HCT116 (cell line): Measurements from ENCODE around the gene SPATA17. TPM values are rescaled to one million over a fixed set of nuclear protein-coding genes. Genes with fewer than 3 reads are reported as not detected.

Source experiments
- ATAC-seq: fragments of 200-7000 bp; cut with Tn5 transposase; 2 replicates; pipeline ENCODE4 v1.9.1; 2020; ENCODE audit warnings: mild to moderate bottlenecking, moderate library complexity
- BruUV-seq: library from RNA; stranded (reverse); fragments of 400-500 nt; replicated peaks from 2 replicates; lab custom pipeline; 2021; lab: Mats Ljungman, UMichigan
- CTCF ChIA-PET: fragments of 300-600 bp; sonication (Branson Sonifier 250); formaldehyde crosslinking; loops from one replicate; lab custom pipeline; 2021; ENCODE audit warnings: antibody characterized with exemption; lab: Charles Lee
- POLR2A ChIA-PET: fragments of 300-600, 350-600 bp; sonication (Branson Sonifier 250); formaldehyde crosslinking; loops from one replicate; lab custom pipeline; 2021; ENCODE audit warnings: antibody characterized with exemption; lab: Charles Lee
- RAD21 ChIA-PET, 2 experiments: fragments of 300-600 bp; sonication (Branson Sonifier 250); formaldehyde crosslinking; loops; one replicate each; lab custom pipeline; 2023; ENCODE audit warnings: low total read pairs in 2 of 2; ENCODE audit not compliant: uncharacterized antibody in 2 of 2, unreplicated experiment in 2 of 2, low non-redundant PET in 1 of 2; lab: Charles Lee
- DNase-seq: peaks from one replicate; pipeline ENCODE4 v3.0.0-alpha.2; 2010; ENCODE audit warnings: low read depth, low spot score
- H2AFZ ChIP-seq: fragments of 200-600 bp; shearing (Covaris generic), sonication (generic); 2 replicates; pipeline ENCODE4 v1.6.1; 2017; ENCODE audit warnings: low read depth, mixed run types, mixed read lengths, antibody characterized with exemption, low read length; ENCODE audit not compliant: poor library complexity, severe bottlenecking
- H3K27ac ChIP-seq: 2 replicates; pipeline ENCODE4 v1.5.1; 2012; ENCODE audit warnings: low read depth, low read length
- H3K27me3 ChIP-seq: fragments of 200-600 bp; sonication (generic); 2 replicates; pipeline ENCODE4 v1.6.1; 2016; ENCODE audit warnings: mixed run types, low read length, mixed read lengths; ENCODE audit not compliant: insufficient read depth
- H3K36me3 ChIP-seq, 2 experiments: fragments of 200-500 bp in 1 of 2; fragments of 200-600 bp in 1 of 2; sonication (Bioruptor generic) in 1 of 2; sonication (generic) in 1 of 2; 2 replicates each; pipeline versions ENCODE4 v1.5.1 to v1.6.1; 2014 to 2016; ENCODE audit warnings: low read length in 2 of 2, inconsistent platforms in 1 of 2, mixed read lengths in 1 of 2, mixed run types in 1 of 2; ENCODE audit not compliant: insufficient read depth in 2 of 2, control insufficient read depth in 1 of 2
- H3K4me1 ChIP-seq, 2 experiments: fragments of 200-600 bp in 1 of 2; sonication (generic) in 1 of 2; 2 replicates each; pipeline versions ENCODE4 v1.5.1 to v1.6.1; 2012 to 2017; ENCODE audit warnings: low read length in 2 of 2, inconsistent platforms in 1 of 2, mild to moderate bottlenecking in 1 of 2, mixed read lengths in 1 of 2, mixed run types in 1 of 2, moderate library complexity in 1 of 2; ENCODE audit not compliant: insufficient read depth in 2 of 2, control insufficient read depth in 1 of 2
- H3K4me2 ChIP-seq: fragments of 200-600 bp; sonication (generic); 2 replicates; pipeline ENCODE4 v1.6.1; 2017; ENCODE audit warnings: mixed run types, low read length, mixed read lengths
- H3K4me3 ChIP-seq, 2 experiments: fragments of 200-600 bp in 1 of 2; sonication (generic) in 1 of 2; replicated peaks in 1 of 2; 2 replicates each; pipeline ENCODE4 v1.5.1; 2011 to 2016; ENCODE audit warnings: low read length in 2 of 2, control low read depth in 1 of 2, low read depth in 1 of 2, mild to moderate bottlenecking in 1 of 2, mixed read lengths in 1 of 2, mixed run types in 1 of 2
- H3K79me2 ChIP-seq: fragments of 200-600 bp; sonication (generic); 2 replicates; pipeline ENCODE4 v1.6.1; 2017; ENCODE audit warnings: mild to moderate bottlenecking, mixed run types, low read length, moderate library complexity, mixed read lengths; ENCODE audit not compliant: insufficient read depth
- H3K9ac ChIP-seq: fragments of 200-600 bp; sonication (generic); 2 replicates; pipeline ENCODE4 v1.6.1; 2016; ENCODE audit warnings: low read length, mixed read lengths
- H3K9me2 ChIP-seq: fragments of 200-600 bp; sonication (generic), shearing (Covaris generic); 2 replicates; pipeline ENCODE4 v1.6.1; 2017; ENCODE audit warnings: mixed run types, mild to moderate bottlenecking, moderate library complexity; ENCODE audit not compliant: insufficient read depth
- H3K9me3 ChIP-seq, 2 experiments: fragments of 200-500 bp in 1 of 2; fragments of 200-600 bp in 1 of 2; sonication (Bioruptor generic) in 1 of 2; sonication (generic) in 1 of 2; 2 replicates each; pipeline ENCODE4 v1.6.1; 2014 to 2017; ENCODE audit warnings: low read length in 2 of 2, mixed read lengths in 2 of 2, inconsistent platforms in 1 of 2, low read depth in 1 of 2, mild to moderate bottlenecking in 1 of 2, mixed run types in 1 of 2, moderate library complexity in 1 of 2; ENCODE audit not compliant: control insufficient read depth in 1 of 2, insufficient read depth in 1 of 2
- H4K20me1 ChIP-seq: fragments of 200-600 bp; sonication (generic), shearing (Covaris generic); 2 replicates; pipeline ENCODE4 v1.6.1; 2017; ENCODE audit warnings: mixed run types, mild to moderate bottlenecking, moderate library complexity; ENCODE audit not compliant: insufficient read depth
- ATF3 ChIP-seq: IDR thresholded peaks from 2 replicates; pipeline ENCODE4 v1.6.1; 2012
- CBX3 ChIP-seq: IDR thresholded peaks from 2 replicates; pipeline ENCODE4 v1.6.1; 2012; ENCODE audit warnings: low read depth
- CEBPB ChIP-seq: IDR thresholded peaks from 2 replicates; pipeline ENCODE4 v1.6.1; 2012; ENCODE audit warnings: low read depth
- CTCF ChIP-seq, 3 experiments: fragments of 200-600 bp in 1 of 3; sonication (generic) in 1 of 3; IDR thresholded peaks in 2 of 3; conservative IDR thresholded peaks in 1 of 3; 2 replicates each; pipeline ENCODE4 v1.5.1; 2012 to 2017; ENCODE audit warnings: low read depth in 2 of 3, low read length in 2 of 3, antibody characterized with exemption in 1 of 3, borderline replicate concordance in 1 of 3, control low read depth in 1 of 3, mild to moderate bottlenecking in 1 of 3, mixed read lengths in 1 of 3, mixed run types in 1 of 3, moderate library complexity in 1 of 3; ENCODE audit not compliant: insufficient read depth in 1 of 3
- EGR1 ChIP-seq: IDR thresholded peaks from 2 replicates; pipeline ENCODE4 v1.6.1; 2012; ENCODE audit warnings: low read depth
- EZH2 ChIP-seq: fragments of 200-600 bp; sonication (generic); IDR thresholded peaks from 2 replicates; pipeline ENCODE4 v1.6.1; 2017; ENCODE audit warnings: antibody characterized with exemption, mixed run types
- EZH2phosphoT487 ChIP-seq: fragments of 200-600 bp; IDR thresholded peaks from 2 replicates; pipeline ENCODE4 v1.6.1; 2018; ENCODE audit warnings: antibody characterized with exemption, borderline replicate concordance
- MAX ChIP-seq: IDR thresholded peaks from 2 replicates; pipeline ENCODE4 v1.6.1; 2012
- POLR2AphosphoS5 ChIP-seq: IDR thresholded peaks from 2 replicates; pipeline ENCODE4 v1.6.1; 2011; ENCODE audit warnings: mild to moderate bottlenecking, low read depth, low read length, moderate library complexity
- RAD21 ChIP-seq: IDR thresholded peaks from 2 replicates; pipeline ENCODE4 v1.6.1; 2012; ENCODE audit warnings: low read depth, mild to moderate bottlenecking
- SIN3A ChIP-seq: IDR thresholded peaks from 2 replicates; pipeline ENCODE4 v1.6.1; 2012; ENCODE audit warnings: low read depth
- SP1 ChIP-seq: IDR thresholded peaks from 2 replicates; pipeline ENCODE4 v1.6.1; 2012; ENCODE audit warnings: low read depth
- SRF ChIP-seq: IDR thresholded peaks from 2 replicates; pipeline ENCODE4 v1.6.1; 2012; ENCODE audit warnings: low read depth
- TCF7L2 ChIP-seq: IDR thresholded peaks from 2 replicates; pipeline ENCODE4 v1.7.0; 2011; ENCODE audit warnings: borderline replicate concordance, inconsistent platforms; ENCODE audit not compliant: insufficient read depth, insufficient read length; ENCODE audit errors: extremely low read depth
- ZFX ChIP-seq: fragments of 450-650 bp; IDR thresholded peaks from 2 replicates; pipeline ENCODE4 v1.6.1; 2017
- ZNF274 ChIP-seq: fragments of 200-500 bp; sonication (Bioruptor generic); IDR thresholded peaks from 2 replicates; pipeline ENCODE4 v1.6.1; 2014; ENCODE audit warnings: mild to moderate bottlenecking, low read depth, low read length, inconsistent platforms
- intact Hi-C: fragments of 100-400 bp; cut with micrococcal nuclease; formaldehyde crosslinking; loops from 2 replicates; pipeline ENCODE4 v1.10.0; 2022
- total RNA-seq: library from RNA; stranded (reverse); gene quantifications from one replicate; pipeline ENCODE4 v1.2.1, GENCODE V29; 2021; ENCODE audit not compliant: unreplicated experiment

SPATA17 gene
- total RNA-seq, 1 experiment from 2014 or later: 2.5 TPM

- Histone ChIP-seq H3K4me1 (no peaks in the 10 kb centered on the region), H3K79me2 (no peaks in the 10 kb centered on the region), H3K36me3 (no peaks in the 10 kb centered on the region), H3K9me3 (no peaks in the 10 kb centered on the region), H3K9me2 (no peaks in the 10 kb centered on the region), H3K27ac (no peak overlapping the region), H3K4me3 (no peak overlapping the region), H3K9ac (no peak overlapping the region), H2AFZ (no peak overlapping the region), H3K4me2 (no peak overlapping the region), H3K27me3 (no peaks in the 10 kb centered on the region), H4K20me1 (no peaks in the 10 kb centered on the region)
- CTCF ChIA-PET: no interaction called here
- no peak for TF ChIP-seq SRF
- no peak for TF ChIP-seq RAD21
- TF ChIP-seq POLR2AphosphoS5: no peak
- TF ChIP-seq MAX: no peak
- TF ChIP-seq CTCF (IDR thresholded peaks at IDR 0.05 in 2 of 3, conservative IDR thresholded peaks at IDR 0.05 in 1 of 3; ENCODE audit: borderline replicate concordance in 1 of 3, insufficient read depth in 1 of 3, low read depth in 2 of 3, low read length in 2 of 3): no peak
- TF ChIP-seq CBX3: no peak
- no peak for TF ChIP-seq SIN3A
- no peak for TF ChIP-seq EZH2
- DNase-seq (no peak), ATAC-seq (no peak)
- BruUV-seq: no TSS peak
- RAD21 ChIA-PET: no interaction called here
- POLR2A ChIA-PET: no interaction called here
- intact Hi-C loops: no loop called here
These were observed 206.5 kb downstream of the SPATA17 start for GRCh38 chr1:217837691-217838090.

- DNase-seq: no peak
- no peaks in the 10 kb centered on the region for H3K27me3 ChIP-seq
- H3K4me3 ChIP-seq: no peak overlapping the region
- H3K9me2 ChIP-seq: no peaks in the 10 kb centered on the region
- no peak overlapping the region for H3K27ac ChIP-seq
- H3K36me3 ChIP-seq: no peaks in the 10 kb centered on the region
- no peaks in the 10 kb centered on the region for H4K20me1 ChIP-seq
- no TSS peak for BruUV-seq
- ChIA-PET POLR2A (no interaction called here), RAD21 (no interaction called here), CTCF (interaction anchor here (1.7 kb wide), 1 partner anchor 8 kb away, joined by 3 read pairs; no protein-coding TSS in a partner anchor)
- no peak overlapping the region for H3K4me2 ChIP-seq
- H3K9me3 ChIP-seq: no peaks in the 10 kb centered on the region
- intact Hi-C loops: no loop called here
- H3K9ac ChIP-seq: no peak overlapping the region
- ATAC-seq: no peak
- H3K79me2 ChIP-seq: no peaks in the 10 kb centered on the region
- no peaks in the 10 kb centered on the region for H3K4me1 ChIP-seq
- no peak overlapping the region for H2AFZ ChIP-seq
- no peak for TF ChIP-seq EZH2
- TF ChIP-seq RAD21: no peak
- TF ChIP-seq TCF7L2: no peak
- no peak for TF ChIP-seq POLR2AphosphoS5
- TF ChIP-seq MAX: no peak
- no peak for TF ChIP-seq EZH2phosphoT487
- TF ChIP-seq SP1: no peak
- no peak for TF ChIP-seq CBX3
- no peak for TF ChIP-seq ATF3
- no peak for TF ChIP-seq ZFX
- no peak for TF ChIP-seq ZNF274
- TF ChIP-seq CEBPB: no peak
- TF ChIP-seq SIN3A: no peak
- TF ChIP-seq SRF: no peak
- TF ChIP-seq EGR1: no peak
These were observed 208.0 kb downstream of the SPATA17 start for GRCh38 chr1:217839161-217839560.
